ENCODE measurements around the gene SLC13A3.

GRCh38 chr20:46640536-46641311, 10.5 kb downstream of the SLC13A3 start:
- TF ChIP-seq CTCF (IDR thresholded peaks at IDR 0.05) (no peak), POLR2A (IDR thresholded peaks at IDR 0.05) (no peak), EP300 (IDR thresholded peaks at IDR 0.05) (no peak)

Measured in tibial nerve (tissue), 4 donors.